HepG2 (cell line): Measurements from ENCODE around the gene ASAP2. TPM values are rescaled to one million over a fixed set of nuclear protein-coding genes. Genes with fewer than 3 reads are reported as not detected.

ENCODE experiments used
- ATAC-seq: fragments of 200-7000 bp; cut with Tn5 transposase; 3 replicates; pipeline ENCODE4 v1.9.1; 2020; ENCODE audit warnings: mild to moderate bottlenecking, moderate library complexity
- BruUV-seq: library from RNA; stranded (reverse); fragments of 400-500 nt; replicated peaks from 2 replicates; lab custom pipeline; 2021; lab: Mats Ljungman, UMichigan
- CTCF ChIA-PET: fragments of 300-600 bp; formaldehyde crosslinking; extraction: SDS; loops from one replicate; lab custom pipeline; 2021; ENCODE audit warnings: low total read pairs, inconsistent platforms, low intra/inter-chr PET ratio; lab: Yijun Ruan, JAX
- POLR2A ChIA-PET: fragments of 350-600 bp; sonication (Branson Sonifier 250); formaldehyde crosslinking; loops from one replicate; lab custom pipeline; 2020; ENCODE audit warnings: antibody characterized with exemption, inconsistent platforms; lab: Yijun Ruan, JAX
- DNase-seq: peaks from one replicate; pipeline ENCODE4 v3.0.0-alpha.2; 2015; ENCODE audit warnings: low spot score
- FAIRE-seq: peaks from 3 replicates; lab custom pipeline; 2011; peaks lifted over from hg19 to GRCh38; lab: Jason Lieb, UNC
- H2AFZ ChIP-seq: one replicate; pipeline ENCODE4 v1.6.1; 2011; ENCODE audit warnings: low read length, inconsistent platforms
- H3K27ac ChIP-seq: fragments of 300-600 bp; 3 replicates; pipeline ENCODE4 v1.8.0; 2011; ENCODE audit warnings: mixed run types, mild to moderate bottlenecking, mixed read lengths, low read length, inconsistent platforms; ENCODE audit not compliant: insufficient read depth; ENCODE audit errors: extremely low read length
- H3K27me3 ChIP-seq, 2 experiments: fragments of 200-600 bp in 1 of 2; 2 replicates in 1 of 2; 3 replicates in 1 of 2; pipeline versions ENCODE4 v1.6.0 to v1.8.0; 2011; ENCODE audit warnings: low read length in 2 of 2, mild to moderate bottlenecking in 2 of 2, moderate library complexity in 2 of 2, inconsistent platforms in 1 of 2; ENCODE audit not compliant: insufficient read depth in 2 of 2, control insufficient read depth in 1 of 2
- H3K36me3 ChIP-seq, 2 experiments: fragments of 200-600 bp in 1 of 2; replicated peaks in 1 of 2; 2 replicates in 1 of 2; 3 replicates in 1 of 2; pipeline versions ENCODE4 v1.5.1 to v1.8.0; 2011; ENCODE audit warnings: low read length in 2 of 2, inconsistent platforms in 1 of 2; ENCODE audit not compliant: insufficient read depth in 2 of 2, control insufficient read depth in 1 of 2
- H3K4me1 ChIP-seq: 2 replicates; pipeline ENCODE4 v1.5.1; 2012; ENCODE audit warnings: low read length, inconsistent platforms; ENCODE audit not compliant: insufficient read depth
- H3K4me2 ChIP-seq: 2 replicates; pipeline ENCODE4 v1.6.0; 2011; ENCODE audit warnings: low read depth, low read length, inconsistent platforms
- H3K4me3 ChIP-seq, 3 experiments: fragments of 200-600 bp in 1 of 3; sonication (generic), shearing (Covaris generic) in 1 of 3; replicated peaks in 1 of 3; 2 replicates each; pipeline ENCODE4 v1.5.1; 2011 to 2016; ENCODE audit warnings: low read length in 3 of 3, inconsistent platforms in 2 of 3, low read depth in 2 of 3, mild to moderate bottlenecking in 2 of 3, control low read depth in 1 of 3, mixed read lengths in 1 of 3; ENCODE audit not compliant: insufficient read depth in 1 of 3
- H3K79me2 ChIP-seq: one replicate; pipeline ENCODE4 v1.6.1; 2011; ENCODE audit warnings: low read length, inconsistent platforms; ENCODE audit not compliant: insufficient read depth
- H3K9ac ChIP-seq: 2 replicates; pipeline ENCODE4 v1.6.0; 2011; ENCODE audit warnings: mild to moderate bottlenecking, low read depth, low read length, inconsistent platforms; ENCODE audit not compliant: insufficient read depth
- H3K9me3 ChIP-seq: 2 replicates; pipeline ENCODE4 v1.5.1; 2012; ENCODE audit warnings: mild to moderate bottlenecking, low read length
- H4K20me1 ChIP-seq: 2 replicates; pipeline ENCODE4 v1.6.0; 2011; ENCODE audit warnings: inconsistent platforms, mild to moderate bottlenecking, low read length, moderate library complexity; ENCODE audit not compliant: insufficient read depth
- ETV5 ChIP-seq: IDR thresholded peaks from 2 replicates; pipeline ENCODE4 v1.6.1; 2018; ENCODE audit warnings: missing biosample characterization, missing genetic modification reagents, inconsistent platforms, borderline replicate concordance
- FOXP1 ChIP-seq, 2 experiments: fragments of 450-650 bp in 1 of 2; IDR thresholded peaks; 2 replicates each; pipeline ENCODE4 v1.6.1; 2017 to 2018; ENCODE audit warnings: antibody characterized with exemption in 1 of 2
- GPN1 ChIP-seq: sonication (generic); formaldehyde crosslinking; IDR thresholded peaks from 2 replicates; pipeline ENCODE4 v1.5.1; 2020; ENCODE audit warnings: missing genetic modification reagents, borderline replicate concordance
- KAT7 ChIP-seq: IDR thresholded peaks from 2 replicates; pipeline ENCODE4 v1.6.1; 2018; ENCODE audit warnings: borderline replicate concordance, missing compliant biosample characterization
- KDM3A ChIP-seq: IDR thresholded peaks from 2 replicates; pipeline ENCODE4 v1.6.1; 2018; ENCODE audit warnings: low read depth, missing compliant biosample characterization
- PCBP2 ChIP-seq: fragments of 200-400 bp; formaldehyde crosslinking; optimal IDR thresholded peaks from 2 replicates; pipeline ENCODE3; 2018; ENCODE audit warnings: low read length, low read depth; ENCODE audit not compliant: poor library complexity, severe bottlenecking
- SALL1 ChIP-seq: sonication (generic); formaldehyde crosslinking; IDR thresholded peaks from 2 replicates; pipeline ENCODE4 v1.8.0; 2022; ENCODE audit warnings: mild to moderate bottlenecking, missing genetic modification reagents
- ZNF230 ChIP-seq: sonication (generic); formaldehyde crosslinking; IDR thresholded peaks from 2 replicates; pipeline ENCODE4 v1.4.0; 2020; ENCODE audit warnings: mild to moderate bottlenecking, missing genetic modification reagents
- ZNF329 ChIP-seq: sonication (generic); formaldehyde crosslinking; IDR thresholded peaks from 2 replicates; pipeline ENCODE4 v1.9.0; 2021; ENCODE audit warnings: low read depth, mild to moderate bottlenecking, missing genetic modification reagents
- ZNF549 ChIP-seq: sonication (generic); formaldehyde crosslinking; IDR thresholded peaks from 2 replicates; pipeline ENCODE4 v1.5.0; 2020; ENCODE audit warnings: missing genetic modification reagents
- ZNF552 ChIP-seq: sonication (generic); formaldehyde crosslinking; IDR thresholded peaks from 2 replicates; pipeline ENCODE4 v1.9.0; 2022; ENCODE audit warnings: missing genetic modification reagents, mild to moderate bottlenecking, borderline replicate concordance
- ZNF660 ChIP-seq: sonication (generic); formaldehyde crosslinking; IDR thresholded peaks from 2 replicates; pipeline ENCODE4 v1.5.1; 2020; ENCODE audit warnings: mild to moderate bottlenecking, low read depth, missing genetic modification reagents, borderline replicate concordance
- WGBS: methylation state at CpG from one replicate; pipeline ENCODE4 v1.1.6; 2017; ENCODE audit warnings: low lambda C conversion rate; 5-methylcytosine and 5-hydroxymethylcytosine counted together
- in situ Hi-C: cut with HindIII; loops from 2 replicates; pipeline ENCODE4 v1.10.0; 2017; ENCODE audit warnings: low pct_unique_long_range_greater_than_20kb; ENCODE audit not compliant: extremely low pct_ligation_motif_present
- intact Hi-C: fragments of 100-400 bp; cut with micrococcal nuclease; formaldehyde crosslinking; loops from one replicate; pipeline ENCODE4 v1.10.0; 2022; ENCODE audit not compliant: unreplicated experiment
- polyA plus RNA-seq, 8 experiments: library from polyadenylated mRNA; depleted of rRNA in 3 of 8; stranded (reverse) in 7 of 8; unstranded in 1 of 8; fragments of >200 nt; fragmentation: Illumina TruSeq in 4 of 8; extraction: Trizol in 4 of 8; gene quantifications; 2 replicates each; pipeline versions ENCODE4 v1.2.1 to v1.2.3, GENCODE V29; 2011 to 2016; ENCODE audit warnings: low read depth in 4 of 8, missing spikeins in 1 of 8, mixed read lengths in 1 of 8; ENCODE audit not compliant: insufficient read depth in 1 of 8
- total RNA-seq, 5 experiments: library from RNA; depleted of rRNA; stranded (reverse); fragments of >200 nt; fragmentation: Illumina TruSeq; extraction: Trizol; gene quantifications; 2 replicates each; pipeline ENCODE4 v1.2.3, GENCODE V29; 2016; ENCODE audit warnings: low read depth in 1 of 5
- TF ChIP-seq, protein P1 (sequence below): sonication (generic); formaldehyde crosslinking; IDR thresholded peaks from 2 replicates; pipeline ENCODE4 v1.4.0; 2020; ENCODE audit warnings: missing genetic modification reagents
- TF ChIP-seq, protein P2 (sequence below): sonication (generic); formaldehyde crosslinking; conservative IDR thresholded peaks from 2 replicates; pipeline ENCODE4 v1.8.1; 2023; ENCODE audit warnings: missing genetic modification reagents
- TF ChIP-seq, protein P3 (sequence below): sonication (generic); formaldehyde crosslinking; IDR thresholded peaks from 2 replicates; pipeline ENCODE4 v1.9.0; 2021; ENCODE audit warnings: missing genetic modification reagents, mild to moderate bottlenecking, borderline replicate concordance
- TF ChIP-seq, protein P4 (sequence below): IDR thresholded peaks from 2 replicates; pipeline ENCODE4 v1.6.1; 2016; ENCODE audit warnings: low read depth

The ASAP2 gene
- total and polyA plus RNA-seq, 2 of the 13 experiments (the other 11 are each of a cell fraction or from before 2014, with no cell fraction given), result 7.3 to 22.3 TPM

DNA sequence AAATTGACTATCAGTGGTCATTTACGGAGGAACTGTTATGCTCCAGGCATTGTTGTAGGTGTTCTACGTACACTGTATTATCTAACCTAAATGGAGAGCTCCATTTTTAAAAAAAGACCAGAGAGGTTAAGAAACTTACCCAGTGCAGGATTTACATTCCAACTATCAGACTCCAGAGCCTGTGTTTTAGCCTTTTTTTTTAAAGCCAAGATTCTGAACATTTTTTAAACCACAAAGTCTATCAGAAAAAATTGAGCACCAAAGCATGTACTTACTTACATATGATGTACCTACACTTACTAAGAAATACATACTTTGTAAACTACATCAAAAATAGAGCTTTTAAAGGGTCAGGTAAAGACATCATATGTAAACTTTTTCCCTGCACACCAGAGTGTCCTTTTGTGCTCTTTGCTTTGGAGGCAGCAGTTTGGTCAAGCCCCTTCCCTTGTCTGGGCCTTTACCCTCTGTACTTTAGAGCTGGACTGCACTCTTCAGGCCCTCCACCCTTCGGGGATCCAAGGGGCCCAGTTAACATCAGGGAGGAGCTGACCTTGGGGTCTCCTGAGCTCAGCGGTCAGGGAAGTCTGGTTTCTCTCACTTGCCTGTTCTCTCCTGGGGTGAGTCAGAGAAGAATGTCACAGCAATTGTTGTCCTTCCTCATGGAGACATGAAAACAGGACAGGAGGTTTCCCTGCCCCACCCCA, 158.3 kb downstream of the ASAP2 start:
- no peak overlapping the region for H2AFZ ChIP-seq
- H3K4me3 ChIP-seq, result no peak overlapping the region
- in situ Hi-C loops, result no loop called here
- BruUV-seq, result no TSS peak
- H3K27ac ChIP-seq, result peak overlapping the region; percentile 41
- no peak overlapping the region; the same call in 1 of the 2 replicates for H3K9ac ChIP-seq
- peak; percentile 77 for FAIRE-seq
- H3K79me2 ChIP-seq, result no peaks in the 10 kb centered on the region
- H3K9me3 ChIP-seq, result no peaks in the 10 kb centered on the region
- WGBS, result 39% methylated on average over 4 of the region's 4 CpGs
- ChIA-PET CTCF (no interaction called here), POLR2A (interaction anchor here (1.0 to 2.4 kb wide), 11 partner anchors 11 to 222 kb away, joined by 3 to 20 read pairs (median 6); partner anchors contain the start of genes CPSF3 and ITGB1BP1)
- peak overlapping the region; percentile 17 for H3K4me2 ChIP-seq
- peaks cover 5 to 38% of the 10 kb centered on the region in 2 experiments; a peak in 4 of 5 replicates for H3K36me3 ChIP-seq
- ATAC-seq, result peak; percentile 95
- peak; percentile 79 for DNase-seq
- H3K4me1 ChIP-seq, result peaks cover 28% of the 10 kb centered on the region
- H4K20me1 ChIP-seq, result no peaks in the 10 kb centered on the region
- intact Hi-C loops, result no loop called here
- H3K27me3 ChIP-seq, result no peaks in the 10 kb centered on the region
- TF ChIP-seq ZNF549 (CRISPR knock-in tag) (no peak), ZNF552 (CRISPR knock-in tag) (no peak), ZNF329 (CRISPR knock-in tag) (no peak), FOXP1 (IDR thresholded peaks at IDR 0.05) (no peak), FOXP1 (CRISPR knock-in tag; IDR thresholded peaks at IDR 0.05) (peak; percentile 68; the same call in 1 of the 2 replicates), ETV5 (CRISPR knock-in tag) (peak; percentile 35; the same call in 1 of the 2 replicates), PCBP2 (no peak), KDM3A (peak; percentile 53; the same call in 1 of the 2 replicates), ZNF230 (CRISPR knock-in tag) (no peak), ZNF660 (no peak), KAT7 (no peak), SALL1 (CRISPR knock-in tag) (peak; percentile 78), GPN1 (no peak)
- TF ChIP-seq, protein P1, sequence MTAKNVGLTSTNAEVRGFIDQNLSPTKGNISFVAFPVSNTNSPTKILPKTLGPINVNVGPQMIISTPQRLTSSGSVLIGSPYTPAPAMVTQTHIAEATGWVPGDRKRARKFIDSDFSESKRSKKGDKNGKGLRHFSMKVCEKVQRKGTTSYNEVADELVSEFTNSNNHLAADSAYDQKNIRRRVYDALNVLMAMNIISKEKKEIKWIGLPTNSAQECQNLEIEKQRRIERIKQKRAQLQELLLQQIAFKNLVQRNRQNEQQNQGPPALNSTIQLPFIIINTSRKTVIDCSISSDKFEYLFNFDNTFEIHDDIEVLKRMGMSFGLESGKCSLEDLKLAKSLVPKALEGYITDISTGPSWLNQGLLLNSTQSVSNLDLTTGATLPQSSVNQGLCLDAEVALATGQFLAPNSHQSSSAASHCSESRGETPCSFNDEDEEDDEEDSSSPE (CRISPR knock-in tag), result no peak
- TF ChIP-seq, protein P2, sequence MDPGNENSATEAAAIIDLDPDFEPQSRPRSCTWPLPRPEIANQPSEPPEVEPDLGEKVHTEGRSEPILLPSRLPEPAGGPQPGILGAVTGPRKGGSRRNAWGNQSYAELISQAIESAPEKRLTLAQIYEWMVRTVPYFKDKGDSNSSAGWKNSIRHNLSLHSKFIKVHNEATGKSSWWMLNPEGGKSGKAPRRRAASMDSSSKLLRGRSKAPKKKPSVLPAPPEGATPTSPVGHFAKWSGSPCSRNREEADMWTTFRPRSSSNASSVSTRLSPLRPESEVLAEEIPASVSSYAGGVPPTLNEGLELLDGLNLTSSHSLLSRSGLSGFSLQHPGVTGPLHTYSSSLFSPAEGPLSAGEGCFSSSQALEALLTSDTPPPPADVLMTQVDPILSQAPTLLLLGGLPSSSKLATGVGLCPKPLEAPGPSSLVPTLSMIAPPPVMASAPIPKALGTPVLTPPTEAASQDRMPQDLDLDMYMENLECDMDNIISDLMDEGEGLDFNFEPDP (CRISPR knock-in tag), result no peak
- TF ChIP-seq, protein P3, sequence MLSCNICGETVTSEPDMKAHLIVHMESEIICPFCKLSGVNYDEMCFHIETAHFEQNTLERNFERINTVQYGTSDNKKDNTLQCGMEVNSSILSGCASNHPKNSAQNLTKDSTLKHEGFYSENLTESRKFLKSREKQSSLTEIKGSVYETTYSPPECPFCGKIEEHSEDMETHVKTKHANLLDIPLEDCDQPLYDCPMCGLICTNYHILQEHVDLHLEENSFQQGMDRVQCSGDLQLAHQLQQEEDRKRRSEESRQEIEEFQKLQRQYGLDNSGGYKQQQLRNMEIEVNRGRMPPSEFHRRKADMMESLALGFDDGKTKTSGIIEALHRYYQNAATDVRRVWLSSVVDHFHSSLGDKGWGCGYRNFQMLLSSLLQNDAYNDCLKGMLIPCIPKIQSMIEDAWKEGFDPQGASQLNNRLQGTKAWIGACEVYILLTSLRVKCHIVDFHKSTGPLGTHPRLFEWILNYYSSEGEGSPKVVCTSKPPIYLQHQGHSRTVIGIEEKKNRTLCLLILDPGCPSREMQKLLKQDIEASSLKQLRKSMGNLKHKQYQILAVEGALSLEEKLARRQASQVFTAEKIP (CRISPR knock-in tag), result no peak
- TF ChIP-seq, protein P4, sequence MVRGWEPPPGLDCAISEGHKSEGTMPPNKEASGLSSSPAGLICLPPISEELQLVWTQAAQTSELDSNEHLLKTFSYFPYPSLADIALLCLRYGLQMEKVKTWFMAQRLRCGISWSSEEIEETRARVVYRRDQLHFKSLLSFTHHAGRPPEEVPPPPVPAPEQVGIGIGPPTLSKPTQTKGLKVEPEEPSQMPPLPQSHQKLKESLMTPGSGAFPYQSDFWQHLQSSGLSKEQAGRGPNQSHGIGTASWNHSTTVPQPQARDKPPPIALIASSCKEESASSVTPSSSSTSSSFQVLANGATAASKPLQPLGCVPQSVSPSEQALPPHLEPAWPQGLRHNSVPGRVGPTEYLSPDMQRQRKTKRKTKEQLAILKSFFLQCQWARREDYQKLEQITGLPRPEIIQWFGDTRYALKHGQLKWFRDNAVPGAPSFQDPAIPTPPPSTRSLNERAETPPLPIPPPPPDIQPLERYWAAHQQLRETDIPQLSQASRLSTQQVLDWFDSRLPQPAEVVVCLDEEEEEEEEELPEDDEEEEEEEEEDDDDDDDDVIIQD (CRISPR knock-in tag), result no peak
